ENCODE results near the gene CHCHD4. TPM values are rescaled to one million over a fixed set of nuclear protein-coding genes. Genes with fewer than 3 reads are reported as not detected.

The CHCHD4 gene
- total and polyA plus RNA-seq, 10 donors = 8.4 to 17.1 (median 9.9) TPM

GRCh38 chr3:14120111-14120920 is 4.4 kb downstream of the CHCHD4 start:
- TF ChIP-seq POLR2AphosphoS5 (IDR thresholded peaks at IDR 0.05) (no peak), CTCF (IDR thresholded peaks at IDR 0.05 in 8 of 11, conservative IDR thresholded peaks at IDR 0.05 in 3 of 11) (no peak), POLR2A (IDR thresholded peaks at IDR 0.05) (no peak)
- WGBS, 5 donors = 92 to 97% (median 93%) methylated on average over 11 of the region's 11 CpGs

GRCh38 chr3:14119651-14120050 is 5.0 kb downstream of the CHCHD4 start:
- TF ChIP-seq POLR2AphosphoS5 (IDR thresholded peaks at IDR 0.05) (no peak), CTCF (IDR thresholded peaks at IDR 0.05 in 8 of 11, conservative IDR thresholded peaks at IDR 0.05 in 3 of 11) (no peak), POLR2A (IDR thresholded peaks at IDR 0.05) (no peak)
- Histone ChIP-seq H3K27me3 (replicated peaks in 1 of 7) (no peaks in the 10 kb centered on the region), H3K27ac (no peak overlapping the region), H3K4me1 (peaks cover 9 to 32% (median 20%) of the 10 kb centered on the region in 6 donors), H3K36me3 (peaks cover 0 to 67% (median 23%) of the 10 kb centered on the region in 6 donors), H3K9me3 (no peaks in the 10 kb centered on the region), H3K4me3 (no peak overlapping the region)
- intact Hi-C loops (cut with DNase I; ENCODE audit: low total_unique reads) = loop anchor here (5.0 to 10.0 kb wide), 2 partner anchors 58 to 225 kb away; partner anchors contain the start of genes LSM3 and XPC
- WGBS, 5 donors = 69 to 91% (median 83%) methylated on average over 2 of the region's 2 CpGs
- DNase-seq = no peak

More at GRCh38 chr3:14120111-14120920, 4.4 kb downstream of the CHCHD4 start:
- Histone ChIP-seq H3K27me3 (replicated peaks in 1 of 7) (no peaks in the 10 kb centered on the region), H3K4me1 (peaks cover 9 to 34% (median 20%) of the 10 kb centered on the region in 6 donors), H3K27ac (no peak overlapping the region), H3K9me3 (no peaks in the 10 kb centered on the region), H3K36me3 (peaks cover 0 to 60% (median 16%) of the 10 kb centered on the region in 6 donors), H3K4me3 (no peak overlapping the region)
- intact Hi-C loops (cut with DNase I; ENCODE audit: low total_unique reads) = loop anchor here (5.0 to 10.0 kb wide), 2 partner anchors 57 to 226 kb away; partner anchors contain the start of genes LSM3 and XPC
- no peak for DNase-seq

- intact Hi-C loops (cut with DNase I; ENCODE audit: low total_unique reads) = no loop called here
- peaks cover 6 to 27% (median 16%) of the 10 kb centered on the region in 6 donors for H3K4me1 ChIP-seq
- no peak for DNase-seq
- TF ChIP-seq CTCF (IDR thresholded peaks at IDR 0.05 in 8 of 11, conservative IDR thresholded peaks at IDR 0.05 in 3 of 11) (no peak), POLR2AphosphoS5 (IDR thresholded peaks at IDR 0.05) (no peak), POLR2A (IDR thresholded peaks at IDR 0.05) (no peak)
- H3K27ac ChIP-seq = no peak overlapping the region
- H3K9me3 ChIP-seq = no peaks in the 10 kb centered on the region
- no peak overlapping the region for H3K4me3 ChIP-seq
- H3K36me3 ChIP-seq = peaks cover 0 to 76% (median 30%) of the 10 kb centered on the region in 6 donors
- WGBS, 5 donors = 65 to 79% (median 72%) methylated on average over 13 of the region's 13 CpGs
- no peaks in the 10 kb centered on the region for H3K27me3 ChIP-seq (replicated peaks in 1 of 7)
These were observed 6.0 kb downstream of the CHCHD4 start for GRCh38 chr3:14118400-14119381.

Measured in spleen (tissue), 11 donors.